ENCODE data around the gene CD101. TPM values are rescaled to one million over a fixed set of nuclear protein-coding genes. Genes with fewer than 3 reads are reported as not detected.

The CD101 gene
- total RNA-seq, 1 experiment from 2014 or later = 1.8 TPM

- Mint-ChIP-seq H3K27ac (no peak overlapping the region; a peak in 2 of 7 replicates), H3K4me3 (no peak overlapping the region), H3K4me1 (peaks cover 12 to 15% of the 10 kb centered on the region in 2 experiments), H3K9me3 (no peaks in the 10 kb centered on the region), H3K36me3 (ENCODE audit: insufficient read depth in 1 of 3, low read depth in 3 of 3) (peaks cover 7 to 35% (median 17%) of the 10 kb centered on the region in 3 experiments), H3K27me3 (ENCODE audit: low read depth) (no peaks in the 10 kb centered on the region)
- no peak for TF ChIP-seq CTCF (conservative IDR thresholded peaks at IDR 0.05)
- Histone ChIP-seq H2BK20ac (ENCODE audit: low read depth, low read length, poor library complexity, severe bottlenecking) (no peak overlapping the region), H3K4me1 (ENCODE audit: insufficient read depth, low read length) (no peaks in the 10 kb centered on the region), H2BK12ac (ENCODE audit: insufficient read length, low read depth, low read length) (no peak overlapping the region), H2BK5ac (ENCODE audit: insufficient read length, low read length) (no peak overlapping the region), H3K9me3 (ENCODE audit: control insufficient read depth, low read depth, low read length) (no peaks in the 10 kb centered on the region), H3K79me2 (ENCODE audit: insufficient read depth, low read length) (no peaks in the 10 kb centered on the region), H3K14ac (ENCODE audit: insufficient read depth, low read length) (no peak overlapping the region; the same call in 1 of the 2 replicates), H3K56ac (ENCODE audit: insufficient read length, low read depth, low read length) (no peak overlapping the region), H3K79me1 (ENCODE audit: insufficient read depth, low read depth, low read length, poor library complexity, severe bottlenecking) (no peaks in the 10 kb centered on the region), H3K4ac (ENCODE audit: low read depth, low read length) (no peak overlapping the region), H4K20me1 (ENCODE audit: control insufficient read depth, insufficient read depth, insufficient read length) (peaks cover 2% of the 10 kb centered on the region), H4K5ac (ENCODE audit: insufficient read length, low read depth, low read length) (no peak overlapping the region), H3K23ac (ENCODE audit: insufficient read length, low read depth, low read length) (no peak overlapping the region), H3K23me2 (ENCODE audit: insufficient read length, low read depth, low read length, poor library complexity, severe bottlenecking) (no peaks in the 10 kb centered on the region), H3K27me3 (ENCODE audit: insufficient read depth, low read length) (no peaks in the 10 kb centered on the region), H3K27ac (ENCODE audit: insufficient read length, low read depth, low read length) (no peak overlapping the region), H3T11ph (ENCODE audit: low read length) (no peak overlapping the region), H2BK15ac (ENCODE audit: low read depth, low read length) (no peak overlapping the region), H2AK5ac (ENCODE audit: insufficient read length, low read length) (no peak overlapping the region), H3K9ac (ENCODE audit: extremely low read depth, insufficient read length, low read length) (no peak overlapping the region), H3K4me2 (ENCODE audit: insufficient read depth, insufficient read length, low read length) (no peak overlapping the region), H2BK120ac (ENCODE audit: low read depth, low read length, poor library complexity, severe bottlenecking) (no peak overlapping the region), H2AFZ (ENCODE audit: low read length) (no peak overlapping the region), H3K18ac (ENCODE audit: insufficient read length, low read depth, low read length) (no peak overlapping the region), H4K8ac (replicated peaks; ENCODE audit: insufficient read length, low read depth, low read length) (no peak overlapping the region), H4K91ac (ENCODE audit: insufficient read length, low read depth, low read length) (no peak overlapping the region)
- WGBS (ENCODE audit: extremely low coverage, insufficient read length, low lambda C conversion rate) = no CpG with 5 or more reads among the region's 14 CpGs
- DNase-seq = no peak
These were observed 17.0 kb upstream of the CD101 start for GRCh38 chr1:116984406-116985160.

Data from H9 (cell line).